Measurements from ENCODE around the gene APOBEC3B.

GRCh38 chr22:38949889-38950405, 32.2 kb upstream of the APOBEC3B start:
- TF ChIP-seq CTCF (IDR thresholded peaks at IDR 0.05) (no peak), EZH2 (IDR thresholded peaks at IDR 0.05) (no peak), EZH2phosphoT487 (IDR thresholded peaks at IDR 0.05) (no peak)
